HepG2 (cell line): ENCODE data around the gene UBE2S. TPM values are rescaled to one million over a fixed set of nuclear protein-coding genes. Genes with fewer than 3 reads are reported as not detected.

Experiments
- ATAC-seq: fragments of 200-7000 bp; cut with Tn5 transposase; 3 replicates; pipeline ENCODE4 v1.9.1; 2020; ENCODE audit warnings: mild to moderate bottlenecking, moderate library complexity
- BruUV-seq: library from RNA; stranded (reverse); fragments of 400-500 nt; replicated peaks from 2 replicates; lab custom pipeline; 2021; lab: Mats Ljungman, UMichigan
- CTCF ChIA-PET: fragments of 300-600 bp; formaldehyde crosslinking; extraction: SDS; loops from one replicate; lab custom pipeline; 2021; ENCODE audit warnings: low total read pairs, inconsistent platforms, low intra/inter-chr PET ratio; lab: Yijun Ruan, JAX
- POLR2A ChIA-PET: fragments of 350-600 bp; sonication (Branson Sonifier 250); formaldehyde crosslinking; loops from one replicate; lab custom pipeline; 2020; ENCODE audit warnings: antibody characterized with exemption, inconsistent platforms; lab: Yijun Ruan, JAX
- DNase-seq: peaks from one replicate; pipeline ENCODE4 v3.0.0-alpha.2; 2015; ENCODE audit warnings: low spot score
- FAIRE-seq: peaks from 3 replicates; lab custom pipeline; 2011; peaks lifted over from hg19 to GRCh38; lab: Jason Lieb, UNC
- H2AFZ ChIP-seq: one replicate; pipeline ENCODE4 v1.6.1; 2011; ENCODE audit warnings: low read length, inconsistent platforms
- H3K27ac ChIP-seq: fragments of 300-600 bp; 3 replicates; pipeline ENCODE4 v1.8.0; 2011; ENCODE audit warnings: mixed run types, mild to moderate bottlenecking, mixed read lengths, low read length, inconsistent platforms; ENCODE audit not compliant: insufficient read depth; ENCODE audit errors: extremely low read length
- H3K27me3 ChIP-seq, 2 experiments: fragments of 200-600 bp in 1 of 2; 2 replicates in 1 of 2; 3 replicates in 1 of 2; pipeline versions ENCODE4 v1.6.0 to v1.8.0; 2011; ENCODE audit warnings: low read length in 2 of 2, mild to moderate bottlenecking in 2 of 2, moderate library complexity in 2 of 2, inconsistent platforms in 1 of 2; ENCODE audit not compliant: insufficient read depth in 2 of 2, control insufficient read depth in 1 of 2
- H3K36me3 ChIP-seq, 2 experiments: fragments of 200-600 bp in 1 of 2; replicated peaks in 1 of 2; 2 replicates in 1 of 2; 3 replicates in 1 of 2; pipeline versions ENCODE4 v1.5.1 to v1.8.0; 2011; ENCODE audit warnings: low read length in 2 of 2, inconsistent platforms in 1 of 2; ENCODE audit not compliant: insufficient read depth in 2 of 2, control insufficient read depth in 1 of 2
- H3K4me1 ChIP-seq: 2 replicates; pipeline ENCODE4 v1.5.1; 2012; ENCODE audit warnings: low read length, inconsistent platforms; ENCODE audit not compliant: insufficient read depth
- H3K4me2 ChIP-seq: 2 replicates; pipeline ENCODE4 v1.6.0; 2011; ENCODE audit warnings: low read depth, low read length, inconsistent platforms
- H3K4me3 ChIP-seq, 3 experiments: fragments of 200-600 bp in 1 of 3; sonication (generic), shearing (Covaris generic) in 1 of 3; replicated peaks in 1 of 3; 2 replicates each; pipeline ENCODE4 v1.5.1; 2011 to 2016; ENCODE audit warnings: low read length in 3 of 3, inconsistent platforms in 2 of 3, low read depth in 2 of 3, mild to moderate bottlenecking in 2 of 3, control low read depth in 1 of 3, mixed read lengths in 1 of 3; ENCODE audit not compliant: insufficient read depth in 1 of 3
- H3K79me2 ChIP-seq: one replicate; pipeline ENCODE4 v1.6.1; 2011; ENCODE audit warnings: low read length, inconsistent platforms; ENCODE audit not compliant: insufficient read depth
- H3K9ac ChIP-seq: 2 replicates; pipeline ENCODE4 v1.6.0; 2011; ENCODE audit warnings: mild to moderate bottlenecking, low read depth, low read length, inconsistent platforms; ENCODE audit not compliant: insufficient read depth
- H3K9me3 ChIP-seq: 2 replicates; pipeline ENCODE4 v1.5.1; 2012; ENCODE audit warnings: mild to moderate bottlenecking, low read length
- H4K20me1 ChIP-seq: 2 replicates; pipeline ENCODE4 v1.6.0; 2011; ENCODE audit warnings: inconsistent platforms, mild to moderate bottlenecking, low read length, moderate library complexity; ENCODE audit not compliant: insufficient read depth
- ZNF234 ChIP-seq: sonication (generic); formaldehyde crosslinking; conservative IDR thresholded peaks from 2 replicates; pipeline ENCODE4 v1.5.1; 2020; ENCODE audit warnings: mild to moderate bottlenecking, missing genetic modification reagents
- ZNF512B ChIP-seq: sonication (generic); formaldehyde crosslinking; IDR thresholded peaks from 2 replicates; pipeline ENCODE4 v1.5.1; 2020; ENCODE audit warnings: missing genetic modification reagents, mild to moderate bottlenecking, borderline replicate concordance
- ZNF569 ChIP-seq: sonication (generic); formaldehyde crosslinking; IDR thresholded peaks from 2 replicates; pipeline ENCODE4 v1.5.0; 2020; ENCODE audit warnings: mild to moderate bottlenecking, missing genetic modification reagents, moderate library complexity, borderline replicate concordance
- ZNF83 ChIP-seq: sonication (generic); formaldehyde crosslinking; IDR thresholded peaks from 2 replicates; pipeline ENCODE4 v1.4.0; 2020; ENCODE audit warnings: missing genetic modification reagents, mild to moderate bottlenecking, borderline replicate concordance
- WGBS: methylation state at CpG from one replicate; pipeline ENCODE4 v1.1.6; 2017; ENCODE audit warnings: low lambda C conversion rate; 5-methylcytosine and 5-hydroxymethylcytosine counted together
- in situ Hi-C: cut with HindIII; loops from 2 replicates; pipeline ENCODE4 v1.10.0; 2017; ENCODE audit warnings: low pct_unique_long_range_greater_than_20kb; ENCODE audit not compliant: extremely low pct_ligation_motif_present
- intact Hi-C: fragments of 100-400 bp; cut with micrococcal nuclease; formaldehyde crosslinking; loops from one replicate; pipeline ENCODE4 v1.10.0; 2022; ENCODE audit not compliant: unreplicated experiment
- polyA plus RNA-seq, 8 experiments: library from polyadenylated mRNA; depleted of rRNA in 3 of 8; stranded (reverse) in 7 of 8; unstranded in 1 of 8; fragments of >200 nt; fragmentation: Illumina TruSeq in 4 of 8; extraction: Trizol in 4 of 8; gene quantifications; 2 replicates each; pipeline versions ENCODE4 v1.2.1 to v1.2.3, GENCODE V29; 2011 to 2016; ENCODE audit warnings: low read depth in 4 of 8, missing spikeins in 1 of 8, mixed read lengths in 1 of 8; ENCODE audit not compliant: insufficient read depth in 1 of 8
- total RNA-seq, 5 experiments: library from RNA; depleted of rRNA; stranded (reverse); fragments of >200 nt; fragmentation: Illumina TruSeq; extraction: Trizol; gene quantifications; 2 replicates each; pipeline ENCODE4 v1.2.3, GENCODE V29; 2016; ENCODE audit warnings: low read depth in 1 of 5

Gene UBE2S
- total and polyA plus RNA-seq, 2 of the 13 experiments (the other 11 are each of a cell fraction or from before 2014, with no cell fraction given) = 32.2 to 39.3 TPM

- WGBS = 60% methylated on average over 4 of the region's 4 CpGs
- Histone ChIP-seq H4K20me1 (no peaks in the 10 kb centered on the region), H3K4me3 (no peak overlapping the region), H3K79me2 (no peaks in the 10 kb centered on the region), H3K9ac (no peak overlapping the region), H3K27me3 (peaks cover 0 to 2% of the 10 kb centered on the region in 2 experiments; a peak in 2 of 5 replicates), H2AFZ (no peak overlapping the region)
- CTCF ChIA-PET = no interaction called here
- BruUV-seq = no TSS peak
- no peak for TF ChIP-seq ZNF234 (CRISPR knock-in tag)
- no peak for TF ChIP-seq ZNF83 (CRISPR knock-in tag)
- TF ChIP-seq, all 625 proteins: peak for 0
- H3K9me3 ChIP-seq = no peaks in the 10 kb centered on the region
- POLR2A ChIA-PET = no interaction called here
- H3K4me2 ChIP-seq = no peak overlapping the region
- ATAC-seq = no peak
- H3K27ac ChIP-seq = no peak overlapping the region
- peak; percentile 82 for FAIRE-seq
- no peaks in the 10 kb centered on the region for H3K36me3 ChIP-seq
- in situ Hi-C loops (no loop called here), intact Hi-C loops (no loop called here)
- no peaks in the 10 kb centered on the region for H3K4me1 ChIP-seq
- no peak for DNase-seq
Observed at GRCh38 chr19:55434356-55434919, 26.9 kb upstream of the UBE2S start.

- TF ChIP-seq ZNF569 (CRISPR knock-in tag) (no peak), ZNF512B (no peak)
Observed at GRCh38 chr19:55433292-55433691, 25.7 kb upstream of the UBE2S start.

More at GRCh38 chr19:55433292-55433691, 25.7 kb upstream of the UBE2S start:
- Histone ChIP-seq H3K9me3 (no peaks in the 10 kb centered on the region), H3K4me3 (no peak overlapping the region), H3K36me3 (no peaks in the 10 kb centered on the region), H3K4me2 (no peak overlapping the region), H3K27me3 (peaks cover 0 to 2% of the 10 kb centered on the region in 2 experiments; a peak in 1 of 5 replicates), H3K4me1 (no peaks in the 10 kb centered on the region), H3K27ac (no peak overlapping the region), H3K9ac (no peak overlapping the region), H4K20me1 (no peaks in the 10 kb centered on the region), H3K79me2 (no peaks in the 10 kb centered on the region), H2AFZ (no peak overlapping the region)
- DNase-seq (no peak), FAIRE-seq (no peak), ATAC-seq (no peak)
- POLR2A ChIA-PET = no interaction called here
- intact Hi-C loops (no loop called here), in situ Hi-C loops (no loop called here)
- CTCF ChIA-PET = no interaction called here
- no TSS peak for BruUV-seq
- no CpG with 5 or more reads among the region's 48 CpGs for WGBS
